NCI-H526 (cell line): Measurements from ENCODE around the gene TMEM184A.
A peak's percentile ranks its signal among the peaks of the same experiment; 100 is the strongest.

Experiments
- DNase-seq, 2 experiments: peaks; one replicate each; lab custom pipeline; 2025; lab: John Stamatoyannopoulos, UW

TMEM184A gene

DNA sequence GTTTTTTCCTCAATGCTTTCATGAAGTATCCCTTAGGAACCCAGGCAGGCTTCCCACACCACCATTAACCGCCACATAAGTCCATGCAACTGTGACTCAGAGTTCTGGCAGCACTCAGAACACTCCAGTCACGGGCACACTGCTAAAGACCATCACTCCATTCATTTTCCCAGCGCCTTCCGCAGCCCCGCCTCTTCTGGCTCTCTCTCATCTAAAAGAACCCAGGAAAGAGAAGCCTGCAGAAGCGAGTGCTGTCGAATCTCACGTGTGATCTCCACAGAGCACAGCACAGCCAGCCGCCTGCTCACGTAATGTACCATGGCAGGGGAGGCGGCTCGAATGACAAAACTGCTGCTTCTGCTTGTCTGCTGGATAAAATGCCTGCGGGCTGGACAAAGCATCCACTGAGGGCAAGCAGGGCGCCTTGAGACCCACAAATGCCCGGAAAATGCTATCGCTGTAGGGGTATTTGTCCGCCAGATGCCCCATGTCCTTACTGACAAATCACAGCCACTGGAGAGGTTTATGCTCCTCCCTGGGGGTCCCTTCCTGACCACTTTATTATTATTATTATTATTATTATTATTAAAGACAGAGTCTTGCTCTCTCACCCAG is 12.0 kb upstream of the TMEM184A start:
- no peak for DNase-seq

- DNase-seq, result no peak
Observed at GRCh38 chr7:1567049-1567771, 11.2 kb upstream of the TMEM184A start.

DNA sequence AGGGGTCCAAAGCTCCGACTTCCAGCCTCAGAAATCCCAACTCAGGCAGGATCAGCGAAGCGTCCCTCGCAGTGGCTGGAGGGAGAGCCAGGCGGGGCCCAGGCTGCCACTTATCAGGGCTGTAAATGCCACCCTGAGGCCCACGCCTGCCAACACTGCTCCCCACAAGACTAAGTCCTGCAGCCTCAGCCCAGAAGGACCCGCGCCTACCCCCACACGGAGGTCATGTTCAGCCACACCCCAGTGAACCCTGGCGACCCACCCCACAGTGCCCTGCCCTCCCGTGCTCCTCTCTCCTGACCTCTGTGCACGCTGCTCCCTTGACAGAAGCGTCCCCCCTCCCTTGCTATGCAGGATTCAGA is 10.7 kb upstream of the TMEM184A start:
- DNase-seq, result no peak

GRCh38 chr7:1564603-1565022 is 8.6 kb upstream of the TMEM184A start:
- no peak for DNase-seq

DNA sequence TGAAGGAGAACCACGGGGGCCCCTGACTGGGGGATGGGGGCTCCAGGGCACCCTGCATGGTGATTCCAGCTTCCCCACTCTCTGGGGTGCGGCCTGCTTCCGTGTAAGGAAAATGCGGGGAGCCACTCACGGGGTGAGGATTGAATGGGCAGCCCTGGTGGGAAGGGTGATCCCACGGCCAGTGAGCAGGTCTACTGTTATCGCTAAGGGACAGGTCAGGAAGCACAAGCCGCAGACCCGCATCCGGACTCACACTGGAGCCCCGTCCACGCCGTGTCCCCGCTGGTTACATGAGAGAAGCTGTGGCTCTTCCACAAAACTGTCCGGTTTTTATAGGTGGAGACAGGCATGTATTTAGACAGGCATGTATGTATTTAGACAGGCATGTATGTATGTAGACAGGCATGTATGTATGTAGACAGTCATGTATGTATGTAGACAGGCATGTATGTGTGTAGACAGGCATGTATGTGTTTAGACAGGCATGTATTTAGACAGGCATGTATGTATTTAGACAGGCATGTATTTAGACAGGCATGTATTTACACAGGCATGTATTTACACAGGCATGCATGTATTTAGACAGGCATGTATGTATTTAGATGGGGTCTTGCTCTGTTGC is 8.1 kb upstream of the TMEM184A start:
- DNase-seq, result no peak

GRCh38 chr7:1562597-1563051 is 6.6 kb upstream of the TMEM184A start:
- DNase-seq, result no peak

DNA sequence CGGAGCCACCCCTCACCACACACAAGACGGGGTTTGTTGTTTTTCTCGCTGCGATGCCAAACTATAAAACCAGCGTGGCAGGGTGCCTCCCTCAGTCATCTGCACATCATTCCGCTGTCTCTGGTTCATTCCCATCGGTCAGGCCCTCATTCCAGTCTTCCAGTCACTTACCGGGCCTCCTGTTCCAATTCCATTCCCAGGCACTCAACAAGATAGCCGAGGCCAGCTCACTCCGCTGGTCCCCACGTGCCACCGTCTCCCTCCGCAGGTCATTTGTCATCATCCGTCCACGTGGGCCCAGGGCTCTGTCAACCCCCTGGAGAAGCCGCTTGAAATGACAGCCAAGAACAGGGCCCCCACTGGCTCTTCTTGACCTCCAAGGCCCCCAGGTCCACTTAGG is 6.1 kb upstream of the TMEM184A start:
- DNase-seq, result no peak

- no peak for DNase-seq
Observed at GRCh38 chr7:1561036-1561940, 5.3 kb upstream of the TMEM184A start.

- DNase-seq, result no peak
Observed at GRCh38 chr7:1560620-1561031, 4.6 kb upstream of the TMEM184A start.

DNA sequence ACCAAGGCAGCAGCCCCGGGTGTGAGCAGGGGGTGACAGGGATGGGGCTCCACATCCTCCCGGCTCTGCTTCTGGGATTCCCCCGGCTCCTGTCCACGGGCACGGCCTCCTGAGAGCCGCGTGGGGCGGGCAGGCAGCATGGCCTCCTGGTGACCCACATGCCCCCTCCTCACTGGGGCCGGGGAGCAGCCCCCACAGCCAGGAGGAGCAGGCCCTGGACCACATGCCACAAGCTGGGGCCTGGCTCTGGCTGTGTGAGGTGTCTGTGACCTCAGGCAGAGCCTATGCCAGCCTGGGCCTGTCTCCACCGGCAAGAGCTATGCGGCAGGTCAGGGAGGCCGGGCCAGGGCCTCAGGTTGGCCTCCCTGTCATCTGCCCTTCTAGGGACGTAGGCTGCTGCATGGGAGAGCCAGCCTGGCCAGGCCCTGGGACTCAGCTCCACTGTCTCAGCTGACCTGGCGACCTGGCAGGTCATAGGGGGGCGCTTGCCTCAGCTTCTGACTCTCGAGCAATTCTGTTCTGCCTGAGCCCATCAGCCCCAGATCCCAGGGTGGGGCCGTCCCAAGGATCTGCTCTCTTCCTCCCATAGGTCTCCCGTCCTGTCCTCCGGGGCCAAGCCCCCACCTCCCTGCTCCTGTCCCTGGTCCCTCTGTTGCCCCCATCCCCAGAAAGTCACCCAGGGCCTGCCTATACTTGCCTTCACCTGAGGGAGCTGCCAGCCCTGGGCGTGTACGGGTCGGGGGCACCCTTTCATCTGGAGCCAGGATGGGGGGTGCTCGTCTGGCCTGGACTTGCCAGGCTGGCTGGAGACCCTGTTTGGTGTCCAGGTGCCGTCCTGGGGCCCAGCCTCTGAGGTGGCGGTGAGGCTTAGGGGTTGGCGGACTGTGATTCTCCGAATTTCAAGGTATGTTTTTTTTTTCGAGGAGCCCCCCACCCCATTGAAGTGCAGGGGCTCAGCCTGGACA is 3.9 kb upstream of the TMEM184A start:
- DNase-seq, result no peak

DNA sequence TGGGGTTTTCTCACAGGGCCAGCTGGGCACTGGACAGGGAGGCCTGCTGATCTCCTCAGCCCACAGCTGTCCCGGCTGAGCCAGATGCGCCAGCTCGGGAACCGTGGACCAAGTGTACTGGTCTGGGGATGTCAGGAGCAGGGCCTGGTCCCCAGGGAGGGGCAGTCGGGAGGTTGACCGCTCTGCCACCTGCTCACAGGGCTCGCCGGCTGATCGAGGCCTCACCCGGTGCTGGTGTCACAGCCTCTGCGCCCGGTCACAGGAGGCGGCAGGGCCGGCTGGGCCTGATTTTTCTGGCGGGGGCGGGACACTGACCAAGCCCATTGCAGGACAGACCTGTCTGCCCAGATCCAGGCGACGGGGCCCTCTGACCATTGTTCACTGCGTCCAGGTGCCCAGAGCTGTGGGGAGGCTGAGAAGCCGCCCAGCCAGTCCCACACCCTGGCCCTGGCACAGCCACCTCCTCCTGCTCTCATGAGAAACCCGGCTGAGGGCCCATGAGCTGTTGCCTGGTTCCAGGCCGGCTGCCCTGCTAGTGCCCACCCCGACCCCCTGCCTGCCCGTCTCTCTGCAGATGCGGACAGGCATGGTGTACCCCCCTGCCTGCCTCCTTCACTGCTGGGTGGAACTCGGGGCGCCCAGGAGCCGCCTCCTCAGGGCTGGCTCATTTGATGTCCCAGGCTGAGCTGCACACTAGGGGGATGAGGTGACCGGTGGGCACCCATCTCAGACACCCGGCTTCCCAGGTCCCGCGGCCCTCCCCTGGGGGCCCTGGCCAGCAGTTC is 3.0 kb upstream of the TMEM184A start:
- DNase-seq, result no peak

- DNase-seq, result peak in 1 of 2 experiments; percentile 24
Observed at GRCh38 chr7:1558181-1558811, 2.3 kb upstream of the TMEM184A start.

GRCh38 chr7:1557771-1558170 is 1.8 kb upstream of the TMEM184A start:
- no peak for DNase-seq

DNA sequence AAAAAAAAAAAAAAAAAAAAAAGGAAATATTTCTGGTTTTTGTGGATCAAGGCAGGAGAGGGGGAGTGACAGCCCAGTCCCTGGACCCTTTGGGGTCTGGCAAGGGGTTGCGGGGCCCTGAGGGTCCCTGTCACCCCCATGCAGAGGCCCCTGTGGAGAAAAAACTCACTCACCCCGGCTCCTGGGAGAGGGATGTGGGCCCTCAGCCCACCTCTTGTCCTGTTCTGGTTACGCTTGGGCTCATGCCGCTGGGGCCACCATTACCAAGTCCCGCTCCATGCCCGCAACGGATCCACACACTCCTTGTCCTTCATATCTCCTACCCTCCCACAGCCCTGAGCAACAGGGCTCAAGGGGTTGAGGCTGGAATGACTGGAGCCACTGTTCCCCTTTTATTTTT is 1.0 kb upstream of the TMEM184A start:
- DNase-seq, result no peak

GRCh38 chr7:1555046-1555812 is 776 bp downstream of the TMEM184A start:
- DNase-seq, result peak; percentile 27 to 75

GRCh38 chr7:1554333-1555045 is 1.5 kb downstream of the TMEM184A start:
- no peak for DNase-seq

DNA sequence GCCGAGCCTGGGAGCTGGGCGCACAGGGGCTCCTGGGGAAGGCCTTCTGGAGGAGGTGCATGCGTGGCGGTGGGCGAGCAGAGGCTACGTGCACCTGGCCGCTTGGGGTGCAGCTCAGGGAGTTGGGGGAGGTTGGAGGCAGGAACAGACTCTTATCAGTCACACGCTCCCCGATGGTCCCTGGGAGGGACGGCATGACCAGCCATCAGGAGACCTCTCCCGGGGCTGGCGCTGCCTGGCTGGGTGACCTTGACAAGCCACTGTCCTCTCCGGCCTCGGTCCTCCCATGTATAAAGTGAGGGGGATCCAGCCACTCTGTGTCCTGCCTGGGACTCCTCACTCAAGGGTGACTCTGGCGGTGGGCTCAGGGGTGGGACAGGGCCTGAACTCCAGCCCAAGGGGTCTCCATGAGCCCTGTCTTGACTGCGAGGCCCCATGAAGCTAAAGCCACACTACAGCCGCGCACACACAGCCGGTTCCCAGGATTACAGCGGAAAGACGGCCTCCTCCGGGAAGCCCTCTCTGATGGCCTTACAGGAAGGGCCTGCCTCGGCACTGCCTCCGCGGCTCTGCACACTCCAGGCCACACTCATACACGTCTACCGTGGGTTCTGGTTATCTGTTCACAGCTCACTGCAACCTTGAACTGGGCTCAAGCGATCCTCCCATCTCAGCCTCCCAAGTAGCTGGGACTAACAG is 2.3 kb downstream of the TMEM184A start:
- no peak for DNase-seq

DNA sequence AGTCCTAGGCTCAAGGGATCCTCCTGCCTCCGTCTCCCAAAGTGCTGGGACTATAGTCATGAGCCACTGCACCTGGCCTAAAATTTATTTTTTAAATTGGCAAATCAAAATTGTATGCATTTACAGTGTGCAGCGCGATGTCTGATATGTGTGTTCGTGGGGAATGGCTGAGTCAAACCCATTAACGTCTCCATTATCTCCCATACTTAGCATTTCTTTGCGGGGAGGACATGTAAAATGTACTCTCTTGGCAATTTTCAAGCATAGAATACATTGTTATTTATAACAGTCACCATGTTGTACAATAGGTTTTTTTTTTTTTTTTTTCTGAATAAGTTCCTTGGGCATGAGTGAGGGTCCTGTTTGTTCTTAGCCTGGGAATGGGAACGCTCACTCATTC is 3.8 kb downstream of the TMEM184A start:
- no peak for DNase-seq
